ENCODE results near the gene SHD.
A peak's percentile ranks its signal among the peaks of the same experiment; 100 is the strongest.
"Not testable (repeated sequence)": the region's sequence is repeated elsewhere in the genome, so short reads cannot be mapped to it uniquely, and the experiment has no call there.

The SHD gene

GRCh38 chr19:4278419-4279266 lies at the start of gene SHD:
Gene SHD (plus strand): TSS chr19:4279266. CDS start chr19:4280064, 798 bp downstream.
- no peak for DNase-seq

- not testable (repeated sequence) for DNase-seq
Measured at GRCh38 chr19:4230237-4230636, 48.8 kb upstream of the SHD start.

- not testable (repeated sequence) for DNase-seq
Measured at GRCh38 chr19:4231521-4231920, 47.5 kb upstream of the SHD start.

- DNase-seq, result not testable (repeated sequence)
Measured at GRCh38 chr19:4232139-4232538, 46.9 kb upstream of the SHD start.

- DNase-seq, result no peak
Measured at GRCh38 chr19:4232614-4233281, 46.3 kb upstream of the SHD start.

- no peak for DNase-seq
Measured at GRCh38 chr19:4233282-4233853, 45.7 kb upstream of the SHD start.

GRCh38 chr19:4234142-4234861 lies 44.8 kb upstream of the SHD start:
- no peak for DNase-seq

GRCh38 chr19:4234862-4235201 lies 44.2 kb upstream of the SHD start:
- no peak for DNase-seq

GRCh38 chr19:4237510-4237909 lies 41.6 kb upstream of the SHD start:
- DNase-seq, result not testable (repeated sequence)

- DNase-seq, result no peak
Measured at GRCh38 chr19:4238831-4239230, 40.2 kb upstream of the SHD start.

- no peak for DNase-seq
Measured at GRCh38 chr19:4241824-4242430, 37.1 kb upstream of the SHD start.

GRCh38 chr19:4245938-4246337 lies 33.1 kb upstream of the SHD start:
- DNase-seq, result not testable (repeated sequence)

- DNase-seq, result peak; percentile 98
Measured at GRCh38 chr19:4246767-4247593, 32.1 kb upstream of the SHD start, which contains the start of gene YJU2. Gene YJU2 (plus strand): TSS chr19:4247080. CDS start chr19:4247147, 67 bp downstream.

GRCh38 chr19:4256563-4256962 lies 22.5 kb upstream of the SHD start:
- DNase-seq, result no peak

GRCh38 chr19:4257025-4257424 lies 22.0 kb upstream of the SHD start:
- no peak for DNase-seq

GRCh38 chr19:4258181-4258580 lies 20.9 kb upstream of the SHD start:
- DNase-seq, result no peak

GRCh38 chr19:4260613-4261191 lies 18.4 kb upstream of the SHD start:
- no peak for DNase-seq

- no peak for DNase-seq
Measured at GRCh38 chr19:4264812-4265211, 14.3 kb upstream of the SHD start.

GRCh38 chr19:4266253-4267000 lies 12.6 kb upstream of the SHD start:
- no peak for DNase-seq

- DNase-seq, result no peak
Measured at GRCh38 chr19:4267101-4267900, 11.8 kb upstream of the SHD start.

Data from NCI-H1417 treated with DMSO at 0.1 percent for 48 hours (cell line).